Measurements from ENCODE around the gene TBC1D1.
A peak's percentile ranks its signal among the peaks of the same experiment; 100 is the strongest.

The TBC1D1 gene

GRCh38 chr4:37995299-37995821, 104.5 kb downstream of the TBC1D1 start:
- DNase-seq = no peak

GRCh38 chr4:37995981-37996775, 105.3 kb downstream of the TBC1D1 start:
- no peak for DNase-seq

GRCh38 chr4:37998226-37998625, 107.3 kb downstream of the TBC1D1 start:
- no peak for DNase-seq

DNA sequence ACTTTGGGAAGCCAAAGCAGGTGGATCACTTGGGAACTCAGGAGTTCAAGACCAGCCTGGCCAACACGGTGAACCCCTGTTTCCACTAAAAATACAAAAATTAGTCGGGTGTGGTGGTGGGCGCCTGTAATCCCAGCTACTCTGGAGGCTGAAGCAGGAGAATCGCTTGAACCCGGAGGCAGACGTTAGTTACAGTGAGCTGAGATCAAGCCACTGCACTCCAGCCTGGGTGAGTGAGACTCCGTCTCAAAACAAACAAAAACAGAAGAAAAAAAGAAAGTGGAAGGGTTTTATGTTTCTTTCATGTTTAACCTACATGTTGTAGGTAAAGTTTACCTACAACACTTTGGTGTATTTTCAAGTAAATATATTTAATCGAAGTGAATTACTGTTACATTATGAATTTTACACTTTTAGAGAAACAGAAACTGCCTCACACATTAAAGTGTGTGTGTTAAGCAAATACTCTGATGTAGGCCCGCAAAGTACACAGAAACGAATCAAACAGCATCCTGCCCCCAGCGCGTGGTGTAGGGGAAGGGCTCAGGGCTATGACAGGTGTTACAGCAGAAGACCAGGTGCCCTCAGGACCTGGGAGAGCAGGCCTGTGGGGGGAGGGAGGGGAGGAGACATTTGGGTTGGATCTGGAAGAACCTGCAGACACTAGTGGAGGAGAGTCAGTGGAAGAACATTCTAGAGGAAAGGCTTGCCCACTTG, 108.3 kb downstream of the TBC1D1 start:
- DNase-seq = no peak

DNA sequence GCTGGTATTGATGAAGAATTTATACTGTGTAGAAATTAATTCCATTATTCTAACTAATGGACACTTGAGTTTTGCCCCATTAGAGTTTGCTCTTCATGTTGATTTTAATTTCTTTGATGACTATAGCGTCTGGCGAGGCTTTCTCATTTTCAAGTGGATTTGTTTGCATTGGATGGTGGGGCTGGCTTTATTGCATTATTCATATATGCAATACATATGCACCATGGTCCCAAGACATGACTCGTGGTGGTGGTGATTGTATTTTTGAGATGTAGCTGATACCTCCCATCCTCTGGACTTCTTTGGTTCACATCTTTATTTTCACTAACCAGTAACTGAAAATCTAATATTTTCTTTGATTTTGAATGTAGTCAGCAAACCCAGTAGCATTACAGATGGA, 109.1 kb downstream of the TBC1D1 start:
- DNase-seq = no peak

DNA sequence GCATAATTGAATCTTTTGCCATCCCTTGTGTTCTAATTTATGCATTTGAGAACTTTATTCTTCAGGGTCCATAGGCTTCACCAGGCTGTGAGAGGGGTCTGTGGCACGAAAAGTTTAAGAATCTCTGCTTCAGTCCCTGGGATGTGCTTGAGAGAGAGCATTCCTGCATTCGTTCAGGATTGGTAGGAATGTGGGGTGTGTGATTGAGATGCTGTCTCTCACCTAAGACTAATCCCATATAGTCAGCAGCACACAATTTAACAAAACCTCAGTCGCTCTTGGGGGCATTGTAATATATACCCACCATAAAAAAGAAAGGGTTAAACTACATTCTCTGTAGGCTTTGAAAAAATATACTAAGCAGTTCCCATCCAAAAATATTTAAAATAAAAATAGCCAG, 111.0 kb downstream of the TBC1D1 start:
- no peak for DNase-seq

DNA sequence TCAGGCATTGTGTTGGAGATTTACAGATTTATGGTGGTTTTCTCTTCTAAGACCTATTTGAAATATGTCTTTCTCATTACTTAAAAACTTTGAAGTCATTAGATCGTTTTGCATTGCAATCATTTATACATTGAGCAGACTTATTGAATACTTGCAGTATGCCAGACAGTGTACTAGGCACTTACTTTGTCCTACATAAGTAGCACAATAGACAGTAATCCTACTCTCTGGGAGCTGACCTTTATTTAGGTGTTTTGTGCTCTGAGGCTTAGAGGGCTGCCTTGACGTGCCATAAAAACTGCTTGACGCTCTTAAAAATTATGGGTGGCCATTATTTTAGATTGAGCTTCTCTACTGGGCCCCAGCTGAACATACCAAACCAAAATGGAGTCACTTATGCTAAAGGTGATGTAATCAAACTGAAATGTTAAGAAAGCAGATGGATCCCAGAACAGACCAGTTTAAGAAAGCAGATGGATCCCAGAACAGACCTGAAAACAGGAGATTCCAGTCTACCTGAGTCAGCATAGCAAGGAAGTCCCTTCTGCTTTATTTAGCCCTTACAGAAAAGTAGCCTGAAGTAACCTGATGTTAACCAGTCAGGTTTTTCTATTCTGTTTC, 111.7 kb downstream of the TBC1D1 start:
- DNase-seq = no peak

GRCh38 chr4:38003102-38003501, 112.2 kb downstream of the TBC1D1 start:
- no peak for DNase-seq

DNA sequence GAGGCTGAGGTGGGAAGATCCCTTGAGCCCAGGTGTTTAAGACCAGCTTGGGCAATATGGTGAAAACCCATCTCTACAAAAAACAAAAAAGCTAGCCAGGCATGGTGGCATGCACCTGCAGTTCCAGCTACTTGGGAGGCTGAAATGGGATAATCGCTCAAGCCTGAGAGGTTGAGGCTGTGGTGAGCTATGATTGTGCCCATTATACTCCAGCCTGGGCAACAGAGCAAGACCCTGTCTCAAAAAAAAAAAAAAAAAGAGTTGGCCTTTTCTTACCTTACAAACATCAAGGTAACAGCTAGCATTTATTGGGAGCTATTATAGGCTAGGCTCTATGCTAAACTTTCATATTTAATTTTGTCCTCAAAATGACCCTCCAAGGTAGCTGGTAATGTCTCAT, 112.7 kb downstream of the TBC1D1 start:
- DNase-seq = no peak

GRCh38 chr4:38004062-38004461, 113.2 kb downstream of the TBC1D1 start:
- DNase-seq = no peak

GRCh38 chr4:38004887-38005286, 114.0 kb downstream of the TBC1D1 start:
- DNase-seq = no peak

GRCh38 chr4:38005637-38006036, 114.8 kb downstream of the TBC1D1 start:
- no peak for DNase-seq

- DNase-seq = no peak
These were observed 116.8 kb downstream of the TBC1D1 start for GRCh38 chr4:38007645-38008044.

DNA sequence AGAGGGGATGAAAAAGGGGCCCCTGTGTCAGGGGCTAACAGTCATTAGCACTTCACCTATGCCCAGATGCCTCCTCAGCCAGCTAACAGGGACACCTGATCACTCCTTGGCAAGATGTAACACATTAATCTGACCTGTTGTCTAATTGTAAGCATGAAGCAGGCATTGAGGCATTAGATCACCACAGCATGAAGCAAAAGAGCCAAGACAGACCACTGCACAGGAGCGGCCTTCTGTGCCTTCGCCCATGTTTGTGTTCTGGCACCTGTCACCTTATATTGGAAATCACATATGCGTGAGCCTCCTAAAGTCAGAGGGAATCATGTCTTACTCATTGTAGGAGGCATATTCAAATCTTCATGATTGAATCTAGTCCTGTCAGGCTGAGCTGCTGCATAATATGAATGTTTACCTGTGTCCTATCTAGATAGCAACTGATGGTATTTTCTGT, 117.7 kb downstream of the TBC1D1 start:
- no peak for DNase-seq

GRCh38 chr4:38009421-38009820, 118.5 kb downstream of the TBC1D1 start:
- DNase-seq = no peak

GRCh38 chr4:38009949-38010348, 119.1 kb downstream of the TBC1D1 start:
- DNase-seq = no peak

DNA sequence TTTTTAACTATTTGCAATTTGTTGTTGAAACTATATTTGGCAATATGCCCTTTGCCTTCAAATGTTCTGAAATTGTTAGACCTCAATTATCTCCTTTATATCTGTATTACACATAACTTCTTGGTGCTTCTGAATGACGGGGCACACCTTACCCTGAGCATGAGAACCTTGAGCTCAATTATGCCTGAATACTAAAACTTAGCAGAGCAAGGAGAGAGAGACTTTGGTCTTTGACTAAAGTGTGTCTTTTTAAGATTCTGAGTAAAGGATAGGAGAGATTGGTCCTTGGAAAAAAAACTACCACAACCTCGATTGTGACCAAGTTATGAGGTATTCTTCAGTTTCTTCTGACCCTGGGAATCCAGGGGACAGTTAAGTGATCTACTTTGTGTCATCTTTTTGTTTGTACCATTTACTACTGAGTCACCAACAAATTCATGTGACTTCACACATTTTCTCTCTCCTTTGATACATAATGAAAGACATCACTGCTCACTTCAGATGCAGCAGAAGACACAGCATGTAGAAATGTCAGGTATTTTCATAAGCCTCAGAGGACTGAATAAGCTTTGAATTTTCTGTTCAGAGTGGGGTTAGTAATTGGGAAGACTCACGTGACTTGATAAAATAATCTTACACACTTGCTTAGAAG, 120.8 kb downstream of the TBC1D1 start:
- no peak for DNase-seq

DNA sequence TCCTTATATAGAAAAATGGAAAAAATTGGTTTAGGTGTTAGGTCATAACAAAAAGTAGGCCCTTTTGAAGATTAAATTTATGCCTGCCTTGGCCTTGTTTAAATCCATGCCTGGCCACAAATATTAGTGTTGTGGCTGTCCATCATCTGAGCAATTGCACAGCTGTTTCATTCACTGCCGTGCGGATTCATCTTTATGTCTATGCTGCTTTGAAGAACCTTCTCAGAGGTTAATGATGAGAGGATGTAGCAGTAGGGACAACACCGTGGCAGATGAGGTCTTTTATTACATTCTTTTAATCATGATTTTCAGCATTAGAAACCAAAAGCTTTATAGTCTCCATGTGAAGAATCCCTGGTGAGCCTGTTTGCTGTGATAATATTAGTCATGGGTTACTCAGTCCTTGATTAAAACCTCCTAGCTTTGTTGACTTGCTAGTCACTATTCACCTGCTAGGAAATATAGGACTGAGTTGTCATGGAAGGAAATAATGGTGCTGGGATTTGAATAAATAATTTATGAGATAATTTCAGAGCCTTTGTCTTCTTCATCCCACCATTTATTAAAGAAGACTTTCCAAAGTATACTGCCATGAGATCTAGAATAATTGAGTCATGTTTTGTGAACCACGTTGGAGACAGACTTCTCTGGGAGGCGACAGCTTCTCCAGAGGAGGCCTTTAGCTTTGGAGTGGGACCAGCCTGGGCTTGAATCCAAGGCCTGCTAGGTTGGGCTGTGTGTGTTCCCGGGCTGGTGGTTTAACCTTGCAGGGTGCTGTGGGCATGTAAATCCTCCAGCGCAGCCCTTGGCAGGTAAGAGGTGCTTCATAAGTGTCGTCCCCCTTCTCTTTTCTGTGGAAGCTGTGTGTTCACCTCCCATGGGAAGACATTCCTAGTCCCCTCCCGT, 122.8 kb downstream of the TBC1D1 start:
- DNase-seq = peak; percentile 12 to 38

GRCh38 chr4:38014421-38014852, 123.6 kb downstream of the TBC1D1 start:
- DNase-seq = no peak

GRCh38 chr4:38015886-38016515, 125.1 kb downstream of the TBC1D1 start:
- DNase-seq = no peak

DNA sequence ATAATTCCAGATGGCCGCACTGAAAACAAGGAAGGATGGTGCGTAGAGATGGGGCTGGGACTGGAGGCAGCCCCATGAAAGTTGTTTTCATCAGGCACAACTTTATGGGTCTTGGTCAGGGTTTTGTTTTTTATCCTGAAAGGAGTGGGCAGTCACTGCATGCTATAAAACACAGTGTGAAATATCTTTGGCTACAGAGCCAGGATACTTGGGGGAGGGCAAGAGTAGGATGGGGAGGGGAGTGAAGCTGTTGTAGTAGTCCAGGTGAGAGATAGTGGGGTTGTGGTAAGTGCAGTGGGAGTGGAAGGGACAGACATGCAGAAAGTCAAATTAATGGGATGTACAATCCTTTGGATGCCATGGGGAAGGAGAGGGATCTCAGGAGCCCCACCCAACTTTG, 125.8 kb downstream of the TBC1D1 start:
- DNase-seq = no peak

Measured in NCI-H1930 (cell line).